OCI-LY7 (cell line): Measurements from ENCODE around the gene LRP1-AS. TPM values are rescaled to one million over a fixed set of nuclear protein-coding genes. Genes with fewer than 3 reads are reported as not detected.

ENCODE experiments used
- BruUV-seq: library from RNA; stranded (reverse); fragments of 400-500 nt; replicated peaks from 2 replicates; lab custom pipeline; 2021; lab: Mats Ljungman, UMichigan
- CTCF ChIA-PET: fragments of 300-600 bp; sonication (Branson Sonifier 250); formaldehyde crosslinking; loops from one replicate; lab custom pipeline; 2022; ENCODE audit warnings: antibody characterized with exemption; ENCODE audit not compliant: unreplicated experiment; lab: Charles Lee
- POLR2A ChIA-PET: fragments of 300-600 bp; sonication (Branson Sonifier 250); formaldehyde crosslinking; loops from one replicate; lab custom pipeline; 2022; ENCODE audit warnings: antibody characterized with exemption; lab: Charles Lee
- DNase-seq: peaks from one replicate; pipeline ENCODE4 v3.0.0-alpha.2; 2015; ENCODE audit warnings: low spot score
- H2AFZ ChIP-seq: fragments of 200-600 bp; sonication (generic), shearing (Covaris generic); 2 replicates; pipeline ENCODE4 v1.6.1; 2014; ENCODE audit warnings: mild to moderate bottlenecking, antibody characterized with exemption, low read length, moderate library complexity
- H3K27ac ChIP-seq: fragments of 200-600 bp; sonication (generic); 2 replicates; pipeline ENCODE4 v1.5.1; 2014; ENCODE audit warnings: mixed run types, low read depth, mild to moderate bottlenecking, moderate library complexity, low read length, inconsistent platforms; ENCODE audit not compliant: poor library complexity, severe bottlenecking
- H3K36me3 ChIP-seq: fragments of 200-600 bp; sonication (generic); 2 replicates; pipeline ENCODE4 v1.6.1; 2014; ENCODE audit warnings: mild to moderate bottlenecking, antibody characterized with exemption, low read length, moderate library complexity, mixed read lengths; ENCODE audit not compliant: insufficient read depth
- H3K4me1 ChIP-seq: fragments of 200-600 bp; sonication (generic); 2 replicates; pipeline ENCODE4 v1.5.1; 2014; ENCODE audit warnings: mild to moderate bottlenecking, low read length; ENCODE audit not compliant: insufficient read depth, poor library complexity, severe bottlenecking
- H3K4me2 ChIP-seq: fragments of 200-600 bp; sonication (generic); 2 replicates; pipeline ENCODE4 v1.6.1; 2014; ENCODE audit warnings: mild to moderate bottlenecking, low read length
- H3K4me3 ChIP-seq: fragments of 200-600 bp; sonication (generic); 2 replicates; pipeline ENCODE4 v1.5.1; 2014; ENCODE audit warnings: mild to moderate bottlenecking, low read depth, low read length; ENCODE audit not compliant: poor library complexity, severe bottlenecking
- H3K79me2 ChIP-seq: fragments of 200-600 bp; sonication (generic); 2 replicates; pipeline ENCODE4 v1.6.1; 2016; ENCODE audit warnings: low read depth, mild to moderate bottlenecking, low read length, moderate library complexity, mixed read lengths; ENCODE audit not compliant: insufficient read depth
- H3K9me2 ChIP-seq: fragments of 200-600 bp; sonication (generic); 2 replicates; pipeline ENCODE4 v1.6.1; 2016; ENCODE audit warnings: mild to moderate bottlenecking, low read length, mixed read lengths; ENCODE audit not compliant: insufficient read depth
- H3K9me3 ChIP-seq: fragments of 200-600 bp; sonication (generic); 2 replicates; pipeline ENCODE4 v1.6.1; 2014; ENCODE audit warnings: mild to moderate bottlenecking, mixed run types, low read length, mixed read lengths
- H4K20me1 ChIP-seq: fragments of 200-600 bp; sonication (generic); 2 replicates; pipeline ENCODE4 v1.6.1; 2014; ENCODE audit warnings: mild to moderate bottlenecking, antibody characterized with exemption, low read length, moderate library complexity, mixed read lengths; ENCODE audit not compliant: insufficient read depth
- EZH2phosphoT487 ChIP-seq: fragments of 200-600 bp; sonication (generic); IDR thresholded peaks from 2 replicates; pipeline ENCODE4 v1.6.1; 2018; ENCODE audit warnings: low read depth, borderline replicate concordance, mild to moderate bottlenecking, mixed run types, antibody characterized with exemption, low read length, moderate library complexity, mixed read lengths
- intact Hi-C: fragments of 100-400 bp; cut with micrococcal nuclease; formaldehyde crosslinking; loops from one replicate; pipeline ENCODE4 v1.10.0; 2022; ENCODE audit not compliant: unreplicated experiment
- total RNA-seq, 2 experiments: library from RNA; depleted of rRNA in 1 of 2; stranded (reverse); fragments of >200 nt in 1 of 2; shearing (Covaris generic) in 1 of 2; gene quantifications; 2 replicates each; pipeline ENCODE4 v1.2.3, GENCODE V29; 2014 to 2022
- TF ChIP-seq, protein P1 (sequence below): fragments of 200-600 bp; sonication (generic); conservative IDR thresholded peaks from 2 replicates; pipeline ENCODE4 v1.5.1; 2014; ENCODE audit warnings: mild to moderate bottlenecking, antibody characterized with exemption, low read length, moderate library complexity, mixed read lengths

Gene LRP1-AS
- total RNA-seq, 2 experiments from 2014 or later: not detected

DNA sequence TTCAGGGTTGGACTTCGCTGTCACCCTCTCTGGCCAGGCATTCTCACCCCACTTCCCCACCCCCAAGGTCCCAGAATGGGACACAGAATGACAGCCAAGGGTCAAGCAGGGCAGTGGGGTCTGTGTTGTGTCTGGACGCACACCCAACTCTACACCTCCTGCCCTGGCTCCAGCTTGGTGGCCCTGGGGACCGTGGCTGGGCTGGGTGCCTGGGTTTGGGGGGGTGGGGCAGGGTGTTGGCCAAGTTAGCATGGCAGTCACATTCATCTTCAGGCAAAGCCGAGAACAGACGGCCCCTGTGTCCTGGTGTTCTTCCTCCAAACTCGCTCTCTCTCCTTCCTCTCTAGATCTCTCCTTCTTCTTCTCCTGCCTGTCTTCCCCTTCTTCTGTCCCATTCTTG lies 13.5 kb downstream of the LRP1-AS start:
- no TSS peak for BruUV-seq
- DNase-seq: no peak
- Histone ChIP-seq H3K36me3 (no peaks in the 10 kb centered on the region), H2AFZ (no peak overlapping the region), H3K4me1 (peaks cover under 1% of the 10 kb centered on the region), H3K4me3 (no peak overlapping the region), H3K4me2 (no peak overlapping the region), H4K20me1 (no peaks in the 10 kb centered on the region), H3K9me2 (no peaks in the 10 kb centered on the region), H3K27ac (no peak overlapping the region), H3K9me3 (no peaks in the 10 kb centered on the region), H3K79me2 (no peaks in the 10 kb centered on the region)
- intact Hi-C loops: no loop called here
- ChIA-PET POLR2A (no interaction called here), CTCF (interaction anchor here (0.6 kb wide), 2 partner anchors 32 to 49 kb away, joined by 3 to 13 read pairs; no protein-coding TSS in a partner anchor)
- TF ChIP-seq EZH2phosphoT487: no peak
- TF ChIP-seq, protein P1, sequence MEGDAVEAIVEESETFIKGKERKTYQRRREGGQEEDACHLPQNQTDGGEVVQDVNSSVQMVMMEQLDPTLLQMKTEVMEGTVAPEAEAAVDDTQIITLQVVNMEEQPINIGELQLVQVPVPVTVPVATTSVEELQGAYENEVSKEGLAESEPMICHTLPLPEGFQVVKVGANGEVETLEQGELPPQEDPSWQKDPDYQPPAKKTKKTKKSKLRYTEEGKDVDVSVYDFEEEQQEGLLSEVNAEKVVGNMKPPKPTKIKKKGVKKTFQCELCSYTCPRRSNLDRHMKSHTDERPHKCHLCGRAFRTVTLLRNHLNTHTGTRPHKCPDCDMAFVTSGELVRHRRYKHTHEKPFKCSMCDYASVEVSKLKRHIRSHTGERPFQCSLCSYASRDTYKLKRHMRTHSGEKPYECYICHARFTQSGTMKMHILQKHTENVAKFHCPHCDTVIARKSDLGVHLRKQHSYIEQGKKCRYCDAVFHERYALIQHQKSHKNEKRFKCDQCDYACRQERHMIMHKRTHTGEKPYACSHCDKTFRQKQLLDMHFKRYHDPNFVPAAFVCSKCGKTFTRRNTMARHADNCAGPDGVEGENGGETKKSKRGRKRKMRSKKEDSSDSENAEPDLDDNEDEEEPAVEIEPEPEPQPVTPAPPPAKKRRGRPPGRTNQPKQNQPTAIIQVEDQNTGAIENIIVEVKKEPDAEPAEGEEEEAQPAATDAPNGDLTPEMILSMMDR: no peak

DNA sequence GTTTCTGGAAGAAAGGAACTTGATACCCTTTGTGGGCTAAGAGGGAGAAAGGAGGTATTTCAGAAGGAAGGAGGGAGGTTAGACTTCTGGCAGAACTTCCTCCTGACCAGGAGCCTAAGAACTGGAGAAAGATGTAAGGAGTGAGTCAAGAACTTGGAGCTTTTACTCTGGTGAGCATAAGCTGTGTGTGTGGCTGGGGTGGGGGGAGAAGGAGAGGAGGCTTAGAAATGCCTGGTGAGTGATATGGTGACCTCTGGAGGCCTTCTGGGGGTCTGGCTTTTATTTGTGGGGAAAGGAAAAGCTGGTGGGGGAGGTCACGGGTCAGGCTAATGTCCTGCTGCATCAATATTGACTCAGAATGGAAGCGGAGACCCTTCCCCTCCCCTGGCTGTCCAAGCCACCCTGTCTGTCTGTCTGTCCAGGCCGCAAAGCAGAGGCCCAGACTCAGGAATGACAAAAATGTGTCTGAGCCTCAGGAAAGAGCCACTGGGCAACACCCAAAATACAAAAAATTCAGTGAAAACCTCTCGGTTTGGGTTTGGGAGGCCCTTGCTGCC lies 14.3 kb downstream of the LRP1-AS start:
- H3K36me3 ChIP-seq: no peaks in the 10 kb centered on the region
- H3K4me3 ChIP-seq: no peak overlapping the region
- TF ChIP-seq EZH2phosphoT487: no peak
- TF ChIP-seq, protein P1: no peak
- H3K4me1 ChIP-seq: peaks cover 3% of the 10 kb centered on the region
- no peak overlapping the region for H3K4me2 ChIP-seq
- no peaks in the 10 kb centered on the region for H4K20me1 ChIP-seq
- H3K9me3 ChIP-seq: no peaks in the 10 kb centered on the region
- no peak for DNase-seq
- no peak overlapping the region for H2AFZ ChIP-seq
- BruUV-seq: no TSS peak
- CTCF ChIA-PET: no interaction called here
- no peak overlapping the region for H3K27ac ChIP-seq
- H3K79me2 ChIP-seq: no peaks in the 10 kb centered on the region
- POLR2A ChIA-PET: no interaction called here
- intact Hi-C loops: no loop called here
- H3K9me2 ChIP-seq: no peaks in the 10 kb centered on the region

DNA sequence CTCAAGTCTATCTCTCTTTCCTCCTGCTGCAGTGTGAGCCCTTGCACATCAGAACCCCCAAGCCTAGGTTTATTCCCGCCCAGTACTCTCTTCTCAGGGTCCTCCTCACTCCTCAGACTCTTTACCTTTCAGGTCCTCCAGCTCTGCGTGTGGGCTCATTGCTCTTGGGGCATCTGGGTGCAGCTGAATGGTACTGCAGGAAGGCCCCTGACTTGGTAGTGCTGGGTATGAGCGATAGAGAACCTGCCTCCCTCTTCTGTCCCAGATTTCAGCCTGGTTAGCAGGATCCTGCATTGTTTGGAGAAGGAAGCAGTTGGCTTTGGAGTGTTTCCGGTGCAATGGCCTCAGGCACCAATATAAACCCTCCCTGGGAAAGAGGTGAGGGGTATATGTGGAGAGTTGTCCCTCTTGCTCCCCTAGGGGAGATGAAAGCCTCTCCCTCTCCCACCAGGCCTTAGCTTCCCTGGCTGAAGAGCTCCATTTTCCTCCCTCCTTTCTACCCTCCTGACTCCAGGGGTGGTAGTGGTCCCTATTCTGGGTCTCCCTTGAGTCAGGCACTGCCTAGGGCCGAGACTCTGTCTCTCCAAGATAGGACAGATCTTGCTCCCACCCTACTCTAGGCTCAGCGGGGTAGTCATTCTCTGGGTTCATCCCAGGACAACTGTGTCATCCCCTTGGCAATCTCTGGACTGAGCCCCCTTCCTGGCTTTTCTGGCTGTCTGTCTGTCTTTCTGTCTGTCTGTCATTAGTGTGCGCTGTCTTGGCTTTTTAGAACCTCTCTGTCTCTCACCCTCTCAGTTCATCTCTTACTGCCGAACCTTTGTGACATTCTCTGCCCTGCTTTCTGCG lies 15.3 kb downstream of the LRP1-AS start:
- H3K9me3 ChIP-seq: no peaks in the 10 kb centered on the region
- ChIA-PET CTCF (no interaction called here), POLR2A (no interaction called here)
- H3K9me2 ChIP-seq: no peaks in the 10 kb centered on the region
- no peaks in the 10 kb centered on the region for H3K36me3 ChIP-seq
- BruUV-seq: no TSS peak
- no peak overlapping the region for H2AFZ ChIP-seq
- TF ChIP-seq EZH2phosphoT487: no peak
- TF ChIP-seq, protein P1: no peak
- H3K4me3 ChIP-seq: no peak overlapping the region
- H3K27ac ChIP-seq: no peak overlapping the region
- DNase-seq: no peak
- H3K4me1 ChIP-seq: peaks cover 3% of the 10 kb centered on the region
- no peaks in the 10 kb centered on the region for H3K79me2 ChIP-seq
- H3K4me2 ChIP-seq: no peak overlapping the region
- H4K20me1 ChIP-seq: no peaks in the 10 kb centered on the region
- intact Hi-C loops: no loop called here
